ENCODE results near the gene ANKRD10.
A peak's percentile ranks its signal among the peaks of the same experiment; 100 is the strongest.
"Not testable (repeated sequence)": the region's sequence is repeated elsewhere in the genome, so short reads cannot be mapped to it uniquely, and the experiment has no call there.

The ANKRD10 gene

GRCh38 chr13:110915057-110915873, at the start of gene ANKRD10:
Gene ANKRD10 (minus strand): TSS chr13:110915069. CDS start chr13:110914934, 135 bp downstream.
- Histone ChIP-seq H3K27ac (peak within 1 kb of the TSS; percentile 88 to 99 (median 97)), H3K4me3 (peak within 1 kb of the TSS; percentile 60 to 98 (median 80))

GRCh38 chr13:110964229-110965037, 49.6 kb upstream of the ANKRD10 start:
- Histone ChIP-seq H3K4me3 (no peak overlapping the region), H3K27ac (peak overlapping the region in 3 of 21 experiments; percentile 1 to 29 (median 21))

- Histone ChIP-seq H3K27ac (no peak overlapping the region), H3K4me3 (no peak overlapping the region)
These were observed 48.7 kb upstream of the ANKRD10 start for GRCh38 chr13:110963554-110963970.

GRCh38 chr13:110961959-110962358, 47.1 kb upstream of the ANKRD10 start:
- no peak overlapping the region for H3K27ac ChIP-seq
- no peak overlapping the region for H3K4me3 ChIP-seq

GRCh38 chr13:110960204-110960603, 45.3 kb upstream of the ANKRD10 start:
- Histone ChIP-seq H3K4me3 (no peak overlapping the region), H3K27ac (no peak overlapping the region)

GRCh38 chr13:110957931-110958330, 43.1 kb upstream of the ANKRD10 start:
- H3K27ac ChIP-seq, result no peak overlapping the region
- H3K4me3 ChIP-seq, result no peak overlapping the region

- no peak overlapping the region for H3K27ac ChIP-seq
- no peak overlapping the region for H3K4me3 ChIP-seq
These were observed 42.5 kb upstream of the ANKRD10 start for GRCh38 chr13:110957181-110957884.

GRCh38 chr13:110956216-110956615, 41.3 kb upstream of the ANKRD10 start:
- not testable (repeated sequence) for H3K4me3 ChIP-seq, H3K27ac ChIP-seq

- peak overlapping the region in 14 of 21 experiments; percentile 37 to 88 (median 66) for H3K27ac ChIP-seq
- H3K4me3 ChIP-seq, result not testable (repeated sequence)
These were observed 40.7 kb upstream of the ANKRD10 start for GRCh38 chr13:110955608-110956007.

GRCh38 chr13:110955072-110955503, 40.2 kb upstream of the ANKRD10 start:
- peak overlapping the region in 15 of 21 experiments; percentile 36 to 88 (median 67) for H3K27ac ChIP-seq
- not testable (repeated sequence) for H3K4me3 ChIP-seq

- not testable (repeated sequence) for H3K4me3 ChIP-seq
- H3K27ac ChIP-seq, result peak overlapping the region in 12 of 21 experiments; percentile 17 to 88 (median 66)
These were observed 39.7 kb upstream of the ANKRD10 start for GRCh38 chr13:110954533-110954920.

GRCh38 chr13:110953833-110954532, 39.1 kb upstream of the ANKRD10 start:
- Histone ChIP-seq H3K4me3 (no peak overlapping the region), H3K27ac (peak overlapping the region in 6 of 21 experiments; percentile 50 to 88 (median 69))

GRCh38 chr13:110953416-110953815, 38.5 kb upstream of the ANKRD10 start:
- Histone ChIP-seq H3K4me3 (no peak overlapping the region), H3K27ac (no peak overlapping the region)

GRCh38 chr13:110952135-110952534, 37.3 kb upstream of the ANKRD10 start:
- not testable (repeated sequence) for H3K27ac ChIP-seq

GRCh38 chr13:110950819-110951570, 36.1 kb upstream of the ANKRD10 start:
- Histone ChIP-seq H3K27ac (no peak overlapping the region), H3K4me3 (no peak overlapping the region)

More at GRCh38 chr13:110952135-110952534, 37.3 kb upstream of the ANKRD10 start:
- H3K4me3 ChIP-seq, result not testable (repeated sequence)

GRCh38 chr13:110950356-110950755, 35.5 kb upstream of the ANKRD10 start:
- Histone ChIP-seq H3K4me3 (no peak overlapping the region), H3K27ac (no peak overlapping the region)

GRCh38 chr13:110949628-110950027, 34.8 kb upstream of the ANKRD10 start:
- Histone ChIP-seq H3K27ac (no peak overlapping the region), H3K4me3 (no peak overlapping the region)

GRCh38 chr13:110949116-110949515, 34.2 kb upstream of the ANKRD10 start:
- Histone ChIP-seq H3K4me3 (no peak overlapping the region), H3K27ac (no peak overlapping the region)

- not testable (repeated sequence) for H3K4me3 ChIP-seq, H3K27ac ChIP-seq
These were observed 32.5 kb upstream of the ANKRD10 start for GRCh38 chr13:110947338-110947737.
